GM12878 (cell line): ENCODE results near the gene CUZD1. TPM values are rescaled to one million over a fixed set of nuclear protein-coding genes. Genes with fewer than 3 reads are reported as not detected.

Experiments used
- ATAC-seq: fragments of 200-7000 bp; cut with Tn5 transposase; 3 replicates; pipeline ENCODE4 v1.9.1; 2020; ENCODE audit warnings: mild to moderate bottlenecking, moderate library complexity
- BruUV-seq: library from RNA; stranded (reverse); fragments of 400-500 nt; replicated peaks from 2 replicates; lab custom pipeline; 2021; lab: Mats Ljungman, UMichigan
- CTCF ChIA-PET: fragments of 300-600 bp; sonication (Branson Sonifier 250); formaldehyde crosslinking; extraction: SDS; loops from one replicate; lab custom pipeline; 2021; ENCODE audit warnings: inconsistent platforms; lab: Yijun Ruan, JAX
- POLR2A ChIA-PET: fragments of 350-600 bp; formaldehyde crosslinking; extraction: SDS; loops from one replicate; lab custom pipeline; 2021; ENCODE audit warnings: inconsistent platforms; lab: Charles Lee
- RAD21 ChIA-PET: fragments of 300-600 bp; sonication (Branson Sonifier 250); formaldehyde crosslinking; loops from one replicate; lab custom pipeline; 2023; ENCODE audit warnings: antibody characterized with exemption; ENCODE audit not compliant: unreplicated experiment; lab: Charles Lee
- SMC1A ChIA-PET: fragments of 300-600 bp; sonication (Branson Sonifier 250); formaldehyde crosslinking; loops from one replicate; lab custom pipeline; 2023; ENCODE audit not compliant: unreplicated experiment, uncharacterized antibody; lab: Charles Lee
- DNase-seq: peaks from one replicate; pipeline ENCODE4 v3.0.0-alpha.2; 2011; ENCODE audit warnings: low read depth, low spot score
- FAIRE-seq: peaks from 3 replicates; lab custom pipeline; 2011; peaks lifted over from hg19 to GRCh38; lab: Jason Lieb, UNC
- H2AFZ ChIP-seq: 2 replicates; pipeline ENCODE4 v1.6.0; 2011; ENCODE audit warnings: low read depth, low read length, control low read depth; ENCODE audit not compliant: control insufficient read depth
- H3K27ac ChIP-seq: 2 replicates; pipeline ENCODE4 v1.5.1; 2011; ENCODE audit warnings: control low read depth; ENCODE audit not compliant: control insufficient read depth, insufficient read depth
- H3K27me3 ChIP-seq, 2 experiments: replicated peaks in 1 of 2; 2 replicates each; pipeline versions ENCODE4 v1.6.0 to v1.6.1; 2011; ENCODE audit warnings: low read length in 1 of 2; ENCODE audit not compliant: control insufficient read depth in 2 of 2, insufficient read depth in 2 of 2
- H3K36me3 ChIP-seq, 2 experiments: 2 replicates each; pipeline ENCODE4 v1.5.1; 2011; ENCODE audit warnings: low read length in 1 of 2; ENCODE audit not compliant: control insufficient read depth in 2 of 2, insufficient read depth in 2 of 2
- H3K4me1 ChIP-seq: 2 replicates; pipeline ENCODE4 v1.6.1; 2011; ENCODE audit warnings: mild to moderate bottlenecking, low read length, moderate library complexity, mixed read lengths; ENCODE audit not compliant: control insufficient read depth, insufficient read depth
- H3K4me2 ChIP-seq: 2 replicates; pipeline ENCODE4 v1.6.0; 2011; ENCODE audit warnings: control low read depth; ENCODE audit not compliant: control insufficient read depth, insufficient read depth
- H3K4me3 ChIP-seq: fragments of 200-600 bp; sonication (generic); 2 replicates; pipeline ENCODE4 v1.5.1; 2016
- H3K79me2 ChIP-seq: 2 replicates; pipeline ENCODE4 v1.6.0; 2011; ENCODE audit warnings: low read length; ENCODE audit not compliant: control insufficient read depth, insufficient read depth
- H3K9ac ChIP-seq: 2 replicates; pipeline ENCODE4 v1.8.0; 2011; ENCODE audit warnings: low read length, control low read depth, mixed read lengths; ENCODE audit not compliant: control insufficient read depth, insufficient read depth
- H3K9me3 ChIP-seq: replicated peaks from 3 replicates; pipeline ENCODE4 v1.5.1; 2011; ENCODE audit warnings: mild to moderate bottlenecking, low read length; ENCODE audit not compliant: control insufficient read depth, insufficient read depth
- H4K20me1 ChIP-seq: 2 replicates; pipeline ENCODE4 v1.6.0; 2011; ENCODE audit not compliant: control insufficient read depth, insufficient read depth
- BACH1 ChIP-seq: fragments of 450-650 bp; IDR thresholded peaks from 2 replicates; pipeline ENCODE4 v1.6.1; 2017; ENCODE audit warnings: mild to moderate bottlenecking, borderline replicate concordance
- EP300 ChIP-seq, 2 experiments: fragments of 150-350 bp in 1 of 2; IDR thresholded peaks; 2 replicates each; pipeline ENCODE4 v1.6.1; 2011 to 2012; ENCODE audit warnings: low read depth in 2 of 2, low read length in 2 of 2, borderline replicate concordance in 1 of 2, improper control_type of control experiment in 1 of 2, inconsistent platforms in 1 of 2; ENCODE audit not compliant: control insufficient read depth in 1 of 2
- NFIC ChIP-seq: IDR thresholded peaks from 2 replicates; pipeline ENCODE4 v1.6.1; 2012; ENCODE audit warnings: low read depth, mild to moderate bottlenecking, inconsistent platforms, low read length, moderate library complexity
- NR2C1 ChIP-seq: fragments of 450-650 bp; IDR thresholded peaks from 2 replicates; pipeline ENCODE4 v1.6.1; 2017; ENCODE audit warnings: antibody characterized with exemption, mild to moderate bottlenecking, moderate library complexity
- NR2F1 ChIP-seq: fragments of 450-650 bp; conservative IDR thresholded peaks from 2 replicates; pipeline ENCODE4 v1.6.1; 2017; ENCODE audit warnings: mild to moderate bottlenecking
- NRF1 ChIP-seq: conservative IDR thresholded peaks from 2 replicates; pipeline ENCODE4 v1.6.1; 2011; ENCODE audit warnings: mild to moderate bottlenecking, low read depth, low read length, improper control_type of control experiment
- PAX8 ChIP-seq: fragments of 450-650 bp; IDR thresholded peaks from 2 replicates; pipeline ENCODE4 v1.6.1; 2017; ENCODE audit warnings: mild to moderate bottlenecking, moderate library complexity
- RAD21 ChIP-seq: IDR thresholded peaks from 2 replicates; pipeline ENCODE4 v1.6.1; 2011; ENCODE audit warnings: mild to moderate bottlenecking, low read depth, low read length, moderate library complexity; ENCODE audit not compliant: insufficient read depth
- RCOR1 ChIP-seq: conservative IDR thresholded peaks from 2 replicates; pipeline ENCODE4 v1.6.1; 2012; ENCODE audit warnings: low read depth, low read length, improper control_type of control experiment
- SIN3A ChIP-seq: IDR thresholded peaks from 2 replicates; pipeline ENCODE4 v1.6.1; 2012; ENCODE audit warnings: low read depth, low read length, improper control_type of control experiment
- SMARCA5 ChIP-seq: fragments of 450-650 bp; IDR thresholded peaks from 2 replicates; pipeline ENCODE4 v1.6.1; 2017; ENCODE audit warnings: mild to moderate bottlenecking
- SPI1 ChIP-seq: IDR thresholded peaks from 2 replicates; pipeline ENCODE4 v1.6.1; 2011; ENCODE audit warnings: low read depth, mild to moderate bottlenecking, low read length, moderate library complexity, borderline replicate concordance; ENCODE audit not compliant: insufficient read depth
- ZBED1 ChIP-seq: IDR thresholded peaks from 2 replicates; pipeline ENCODE4 v1.6.1; 2016; ENCODE audit warnings: borderline replicate concordance
- ZNF207 ChIP-seq: fragments of 450-650 bp; IDR thresholded peaks from 2 replicates; pipeline ENCODE4 v1.6.1; 2014; ENCODE audit warnings: antibody characterized with exemption, mild to moderate bottlenecking, borderline replicate concordance
- ZSCAN29 ChIP-seq: fragments of 450-650 bp; IDR thresholded peaks from 2 replicates; pipeline ENCODE4 v1.6.1; 2017; ENCODE audit warnings: mild to moderate bottlenecking, moderate library complexity
- ZZZ3 ChIP-seq: IDR thresholded peaks from 2 replicates; pipeline ENCODE4 v1.6.1; 2011; ENCODE audit warnings: low read depth; ENCODE audit not compliant: control insufficient read depth, insufficient read length
- WGBS: methylation state at CpG from one replicate; pipeline ENCODE4 v1.1.6; 2016; ENCODE audit warnings: low lambda C conversion rate; ENCODE audit not compliant: insufficient replicate concordance, insufficient coverage; ENCODE audit errors: missing lambda C conversion rate; 5-methylcytosine and 5-hydroxymethylcytosine counted together
- in situ Hi-C: fragments of 300-500 bp; cut with MboI; formaldehyde crosslinking; loops from 9 replicates; pipeline ENCODE4 v1.14.3; 2018; ENCODE audit warnings: mixed read lengths
- intact Hi-C: fragments of 100-400 bp; cut with micrococcal nuclease; formaldehyde crosslinking; loops from one replicate; pipeline ENCODE4 v1.14.2; 2022; ENCODE audit not compliant: unreplicated experiment
- polyA plus RNA-seq, 11 experiments: library from polyadenylated mRNA; depleted of rRNA in 4 of 11; unstranded in 6 of 11; stranded (reverse) in 5 of 11; fragments of >200 nt; fragmentation: Nextera tagmentation in 4 of 11; fragmentation: Illumina TruSeq in 1 of 11; extraction: Ambion mirVana in 4 of 11; extraction: Trizol in 1 of 11; gene quantifications; 1 replicate in 1 of 11; 2 replicates in 10 of 11; pipeline versions ENCODE4 v1.2.1 to v1.2.3, GENCODE V29; 2011 to 2016; ENCODE audit warnings: inconsistent platforms in 2 of 11, missing spikeins in 2 of 11, low read depth in 1 of 11
- total RNA-seq, 4 experiments: library from RNA; depleted of rRNA in 3 of 4; stranded (reverse); fragments of >200 nt in 3 of 4; fragmentation: Illumina TruSeq in 1 of 4; extraction: Trizol in 1 of 4; gene quantifications; 2 replicates each; pipeline versions ENCODE4 v1.2.1 to v1.2.3, GENCODE V29; 2013 to 2021
- TF ChIP-seq, protein P1 (sequence below): fragments of 450-650 bp; formaldehyde crosslinking; IDR thresholded peaks from 2 replicates; pipeline ENCODE4 v1.5.0; 2022; ENCODE audit warnings: mild to moderate bottlenecking, missing genetic modification characterization
- TF ChIP-seq, protein P2 (sequence below): IDR thresholded peaks from 2 replicates; pipeline ENCODE4 v1.6.1; 2011; ENCODE audit warnings: low read depth, low read length, improper control_type of control experiment, borderline replicate concordance
- TF ChIP-seq, protein P3 (sequence below): fragments of 450-650 bp; IDR thresholded peaks from 2 replicates; pipeline ENCODE4 v1.6.1; 2014; ENCODE audit warnings: mild to moderate bottlenecking

Gene CUZD1
- total and polyA plus RNA-seq, 10 of the 15 experiments (the other 5 are each of a cell fraction or from before 2014, with no cell fraction given), result 0.66 to 2.3 (median 1.5) TPM

DNA sequence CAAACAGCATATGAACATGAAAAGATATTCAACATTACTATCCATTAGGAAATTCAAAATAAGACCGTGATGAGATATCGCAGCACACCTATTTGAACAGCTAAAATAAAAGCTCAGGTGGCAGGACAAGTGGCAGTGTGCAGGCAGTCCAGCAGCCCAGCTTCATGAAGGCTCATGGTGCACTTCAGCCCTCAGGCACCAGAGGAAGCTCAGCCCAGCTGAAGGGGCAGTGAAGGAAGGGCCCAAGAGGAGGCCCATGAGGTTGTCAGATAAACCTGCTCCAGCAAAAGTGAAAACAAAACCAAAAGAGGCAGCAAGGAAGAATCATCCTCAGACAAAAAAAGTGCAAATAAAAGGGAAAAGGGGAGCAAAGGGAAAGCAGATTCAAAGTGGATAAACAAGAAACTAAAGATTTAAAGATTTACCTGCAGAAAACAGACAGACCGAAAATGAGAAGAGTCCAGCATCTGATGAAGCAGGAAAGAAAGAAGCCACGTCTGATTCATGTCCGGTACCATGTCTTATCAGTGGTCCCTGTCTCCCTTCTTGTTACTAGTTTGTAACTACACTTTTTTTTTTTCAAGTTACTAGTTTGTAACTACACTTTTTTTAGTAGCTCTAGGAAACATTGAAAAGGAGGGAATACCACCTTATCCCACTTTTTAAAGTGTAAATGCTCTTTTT lies 48.7 kb upstream of the CUZD1 start:
- DNase-seq (no peak), FAIRE-seq (no peak), ATAC-seq (peak; percentile 51)
- Histone ChIP-seq H3K4me1 (no peaks in the 10 kb centered on the region), H3K79me2 (no peaks in the 10 kb centered on the region), H4K20me1 (no peaks in the 10 kb centered on the region), H3K4me2 (peak overlapping the region; percentile 42; the same call in 1 of the 2 replicates), H3K9ac (no peak overlapping the region; the same call in 1 of the 2 replicates), H3K36me3 (no peaks in the 10 kb centered on the region), H3K9me3 (no peaks in the 10 kb centered on the region), H3K27ac (no peak overlapping the region), H3K27me3 (no peaks in the 10 kb centered on the region), H2AFZ (peak overlapping the region; percentile 56), H3K4me3 (0 out of 2 replicates have a peak overlapping the region, but pooled peaks have one; percentile 24)
- RAD21 ChIA-PET, result interaction anchor here (0.6 kb wide), 1 partner anchor 614 kb away, joined by 5 read pairs; no protein-coding TSS in a partner anchor
- intact Hi-C loops (no loop called here), in situ Hi-C loops (no loop called here)
- SMC1A ChIA-PET, result no interaction called here
- POLR2A ChIA-PET, result no interaction called here
- no TSS peak for BruUV-seq
- WGBS, result 98% methylated on average over 5 of the region's 5 CpGs
- CTCF ChIA-PET, result no interaction called here
- no peak for TF ChIP-seq PAX8
- TF ChIP-seq, protein P1, sequence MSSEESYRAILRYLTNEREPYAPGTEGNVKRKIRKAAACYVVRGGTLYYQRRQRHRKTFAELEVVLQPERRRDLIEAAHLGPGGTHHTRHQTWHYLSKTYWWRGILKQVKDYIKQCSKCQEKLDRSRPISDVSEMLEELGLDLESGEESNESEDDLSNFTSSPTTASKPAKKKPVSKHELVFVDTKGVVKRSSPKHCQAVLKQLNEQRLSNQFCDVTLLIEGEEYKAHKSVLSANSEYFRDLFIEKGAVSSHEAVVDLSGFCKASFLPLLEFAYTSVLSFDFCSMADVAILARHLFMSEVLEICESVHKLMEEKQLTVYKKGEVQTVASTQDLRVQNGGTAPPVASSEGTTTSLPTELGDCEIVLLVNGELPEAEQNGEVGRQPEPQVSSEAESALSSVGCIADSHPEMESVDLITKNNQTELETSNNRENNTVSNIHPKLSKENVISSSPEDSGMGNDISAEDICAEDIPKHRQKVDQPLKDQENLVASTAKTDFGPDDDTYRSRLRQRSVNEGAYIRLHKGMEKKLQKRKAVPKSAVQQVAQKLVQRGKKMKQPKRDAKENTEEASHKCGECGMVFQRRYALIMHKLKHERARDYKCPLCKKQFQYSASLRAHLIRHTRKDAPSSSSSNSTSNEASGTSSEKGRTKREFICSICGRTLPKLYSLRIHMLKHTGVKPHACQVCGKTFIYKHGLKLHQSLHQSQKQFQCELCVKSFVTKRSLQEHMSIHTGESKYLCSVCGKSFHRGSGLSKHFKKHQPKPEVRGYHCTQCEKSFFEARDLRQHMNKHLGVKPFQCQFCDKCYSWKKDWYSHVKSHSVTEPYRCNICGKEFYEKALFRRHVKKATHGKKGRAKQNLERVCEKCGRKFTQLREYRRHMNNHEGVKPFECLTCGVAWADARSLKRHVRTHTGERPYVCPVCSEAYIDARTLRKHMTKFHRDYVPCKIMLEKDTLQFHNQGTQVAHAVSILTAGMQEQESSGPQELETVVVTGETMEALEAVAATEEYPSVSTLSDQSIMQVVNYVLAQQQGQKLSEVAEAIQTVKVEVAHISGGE (CRISPR knock-in tag), result no peak
- TF ChIP-seq NR2C1, result no peak
- no peak for TF ChIP-seq EP300 (IDR thresholded peaks at IDR 0.05; ENCODE audit: borderline replicate concordance in 1 of 2, control insufficient read depth in 1 of 2, low read depth in 2 of 2, low read length in 2 of 2)
- no peak for TF ChIP-seq SIN3A
- TF ChIP-seq ZBED1, result no peak
- TF ChIP-seq, protein P2, sequence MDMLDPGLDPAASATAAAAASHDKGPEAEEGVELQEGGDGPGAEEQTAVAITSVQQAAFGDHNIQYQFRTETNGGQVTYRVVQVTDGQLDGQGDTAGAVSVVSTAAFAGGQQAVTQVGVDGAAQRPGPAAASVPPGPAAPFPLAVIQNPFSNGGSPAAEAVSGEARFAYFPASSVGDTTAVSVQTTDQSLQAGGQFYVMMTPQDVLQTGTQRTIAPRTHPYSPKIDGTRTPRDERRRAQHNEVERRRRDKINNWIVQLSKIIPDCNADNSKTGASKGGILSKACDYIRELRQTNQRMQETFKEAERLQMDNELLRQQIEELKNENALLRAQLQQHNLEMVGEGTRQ, result no peak
- no peak for TF ChIP-seq BACH1
- TF ChIP-seq SMARCA5, result no peak
- TF ChIP-seq ZSCAN29, result no peak
- TF ChIP-seq NFIC, result no peak
- TF ChIP-seq SPI1, result no peak
- no peak for TF ChIP-seq NRF1
- TF ChIP-seq, protein P3, sequence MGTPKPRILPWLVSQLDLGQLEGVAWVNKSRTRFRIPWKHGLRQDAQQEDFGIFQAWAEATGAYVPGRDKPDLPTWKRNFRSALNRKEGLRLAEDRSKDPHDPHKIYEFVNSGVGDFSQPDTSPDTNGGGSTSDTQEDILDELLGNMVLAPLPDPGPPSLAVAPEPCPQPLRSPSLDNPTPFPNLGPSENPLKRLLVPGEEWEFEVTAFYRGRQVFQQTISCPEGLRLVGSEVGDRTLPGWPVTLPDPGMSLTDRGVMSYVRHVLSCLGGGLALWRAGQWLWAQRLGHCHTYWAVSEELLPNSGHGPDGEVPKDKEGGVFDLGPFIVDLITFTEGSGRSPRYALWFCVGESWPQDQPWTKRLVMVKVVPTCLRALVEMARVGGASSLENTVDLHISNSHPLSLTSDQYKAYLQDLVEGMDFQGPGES, result no peak
- no peak for TF ChIP-seq ZNF207
- TF ChIP-seq RAD21, result no peak
- TF ChIP-seq NR2F1, result no peak
- no peak for TF ChIP-seq ZZZ3
- TF ChIP-seq RCOR1, result no peak
